KMS-11 (cell line): ENCODE data around the gene FBXO44.

Experiments
- H2AFZ ChIP-seq: fragments of 200-600 bp; sonication (generic); 2 replicates; pipeline ENCODE4 v1.6.1; 2016; ENCODE audit warnings: antibody characterized with exemption, mixed run types, low read depth
- H3K27ac ChIP-seq: fragments of 200-600 bp; sonication (generic); 2 replicates; pipeline ENCODE4 v1.6.1; 2016; ENCODE audit warnings: mild to moderate bottlenecking, mixed run types
- H3K27me3 ChIP-seq: fragments of 200-600 bp; sonication (generic); 2 replicates; pipeline ENCODE4 v1.6.1; 2017; ENCODE audit warnings: mild to moderate bottlenecking, low read depth, mixed run types, moderate library complexity; ENCODE audit not compliant: insufficient read depth
- H3K36me3 ChIP-seq: fragments of 200-600 bp; sonication (generic); 2 replicates; pipeline ENCODE4 v1.6.1; 2017; ENCODE audit warnings: mild to moderate bottlenecking, mixed run types; ENCODE audit not compliant: insufficient read depth
- H3K4me1 ChIP-seq: fragments of 200-600 bp; sonication (generic); 2 replicates; pipeline ENCODE4 v1.6.1; 2016; ENCODE audit warnings: mild to moderate bottlenecking, low read depth, mixed run types; ENCODE audit not compliant: poor library complexity, severe bottlenecking
- H3K4me2 ChIP-seq: fragments of 200-600 bp; sonication (generic); 2 replicates; pipeline ENCODE4 v1.7.0; 2016; ENCODE audit warnings: mild to moderate bottlenecking, mixed run types
- H3K4me3 ChIP-seq: fragments of 200-600 bp; sonication (generic); IDR thresholded peaks from 2 replicates; pipeline ENCODE4 v1.6.1; 2017; ENCODE audit warnings: low read depth, low read length, mixed read lengths; ENCODE audit not compliant: insufficient read depth
- H3K79me2 ChIP-seq: fragments of 200-600 bp; sonication (generic); 2 replicates; pipeline ENCODE4 v1.6.1; 2016; ENCODE audit warnings: low read depth, mixed run types; ENCODE audit not compliant: insufficient read depth
- H3K9ac ChIP-seq: fragments of 200-600 bp; sonication (generic); 2 replicates; pipeline ENCODE4 v1.6.1; 2016; ENCODE audit warnings: mild to moderate bottlenecking, mixed run types
- H4K20me1 ChIP-seq: fragments of 200-600 bp; sonication (generic); 2 replicates; pipeline ENCODE4 v1.6.1; 2016; ENCODE audit warnings: mild to moderate bottlenecking, mixed run types; ENCODE audit not compliant: insufficient read depth
- TF ChIP-seq, protein P1 (sequence below): fragments of 200-600 bp; sonication (generic); conservative IDR thresholded peaks from 2 replicates; pipeline ENCODE4 v1.6.1; 2017; ENCODE audit warnings: low read depth, mild to moderate bottlenecking, antibody characterized with exemption, low read length, moderate library complexity, mixed read lengths

FBXO44 gene

GRCh38 chr1:11617314-11617713 lies 37.4 kb upstream of the FBXO44 start:
- Histone ChIP-seq H3K36me3 (no peaks in the 10 kb centered on the region), H2AFZ (no peak overlapping the region), H3K27ac (no peak overlapping the region), H3K9ac (no peak overlapping the region), H3K4me2 (no peak overlapping the region), H3K4me3 (no peak overlapping the region), H3K4me1 (no peaks in the 10 kb centered on the region), H3K27me3 (peaks cover 41% of the 10 kb centered on the region; the same call in 1 of the 2 replicates), H4K20me1 (no peaks in the 10 kb centered on the region), H3K79me2 (no peaks in the 10 kb centered on the region)
- TF ChIP-seq, protein P1, sequence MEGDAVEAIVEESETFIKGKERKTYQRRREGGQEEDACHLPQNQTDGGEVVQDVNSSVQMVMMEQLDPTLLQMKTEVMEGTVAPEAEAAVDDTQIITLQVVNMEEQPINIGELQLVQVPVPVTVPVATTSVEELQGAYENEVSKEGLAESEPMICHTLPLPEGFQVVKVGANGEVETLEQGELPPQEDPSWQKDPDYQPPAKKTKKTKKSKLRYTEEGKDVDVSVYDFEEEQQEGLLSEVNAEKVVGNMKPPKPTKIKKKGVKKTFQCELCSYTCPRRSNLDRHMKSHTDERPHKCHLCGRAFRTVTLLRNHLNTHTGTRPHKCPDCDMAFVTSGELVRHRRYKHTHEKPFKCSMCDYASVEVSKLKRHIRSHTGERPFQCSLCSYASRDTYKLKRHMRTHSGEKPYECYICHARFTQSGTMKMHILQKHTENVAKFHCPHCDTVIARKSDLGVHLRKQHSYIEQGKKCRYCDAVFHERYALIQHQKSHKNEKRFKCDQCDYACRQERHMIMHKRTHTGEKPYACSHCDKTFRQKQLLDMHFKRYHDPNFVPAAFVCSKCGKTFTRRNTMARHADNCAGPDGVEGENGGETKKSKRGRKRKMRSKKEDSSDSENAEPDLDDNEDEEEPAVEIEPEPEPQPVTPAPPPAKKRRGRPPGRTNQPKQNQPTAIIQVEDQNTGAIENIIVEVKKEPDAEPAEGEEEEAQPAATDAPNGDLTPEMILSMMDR = no peak

- H3K27ac ChIP-seq = no peak overlapping the region
- no peak overlapping the region for H2AFZ ChIP-seq
- no peaks in the 10 kb centered on the region for H3K36me3 ChIP-seq
- no peaks in the 10 kb centered on the region for H3K4me1 ChIP-seq
- no peak overlapping the region for H3K4me2 ChIP-seq
- TF ChIP-seq, protein P1 = no peak
- no peaks in the 10 kb centered on the region for H3K79me2 ChIP-seq
- H3K4me3 ChIP-seq = no peak overlapping the region
- H3K9ac ChIP-seq = no peak overlapping the region
- peaks cover 43% of the 10 kb centered on the region; the same call in 1 of the 2 replicates for H3K27me3 ChIP-seq
- no peaks in the 10 kb centered on the region for H4K20me1 ChIP-seq
Observed at GRCh38 chr1:11617741-11618140, 36.9 kb upstream of the FBXO44 start.

DNA sequence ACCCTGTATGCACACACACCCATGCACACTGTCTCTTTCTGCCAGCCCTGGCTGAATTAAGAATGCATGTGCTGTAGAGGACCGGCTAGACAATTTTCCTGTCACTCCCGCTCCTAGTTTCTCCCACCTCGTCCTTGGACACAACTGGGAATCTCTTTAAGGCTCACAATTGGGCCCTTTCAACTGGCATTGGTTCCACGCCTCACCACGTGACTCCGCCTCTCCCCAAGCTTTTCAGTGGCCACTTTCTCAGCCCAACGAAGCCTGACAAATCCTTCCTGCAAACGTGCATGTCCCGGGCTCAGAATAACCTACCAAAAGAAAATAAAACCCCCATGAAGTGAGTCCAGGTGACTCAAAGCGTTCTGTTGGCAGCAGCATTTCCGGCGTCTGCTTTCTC lies 34.3 kb upstream of the FBXO44 start:
- H3K4me2 ChIP-seq = no peak overlapping the region
- no peak overlapping the region for H3K27ac ChIP-seq
- peaks cover 37% of the 10 kb centered on the region; the same call in 1 of the 2 replicates for H3K27me3 ChIP-seq
- H3K4me3 ChIP-seq = no peak overlapping the region
- H4K20me1 ChIP-seq = no peaks in the 10 kb centered on the region
- H3K79me2 ChIP-seq = no peaks in the 10 kb centered on the region
- TF ChIP-seq, protein P1 = no peak
- H3K4me1 ChIP-seq = no peaks in the 10 kb centered on the region
- H3K36me3 ChIP-seq = no peaks in the 10 kb centered on the region
- no peak overlapping the region for H2AFZ ChIP-seq
- no peak overlapping the region for H3K9ac ChIP-seq

DNA sequence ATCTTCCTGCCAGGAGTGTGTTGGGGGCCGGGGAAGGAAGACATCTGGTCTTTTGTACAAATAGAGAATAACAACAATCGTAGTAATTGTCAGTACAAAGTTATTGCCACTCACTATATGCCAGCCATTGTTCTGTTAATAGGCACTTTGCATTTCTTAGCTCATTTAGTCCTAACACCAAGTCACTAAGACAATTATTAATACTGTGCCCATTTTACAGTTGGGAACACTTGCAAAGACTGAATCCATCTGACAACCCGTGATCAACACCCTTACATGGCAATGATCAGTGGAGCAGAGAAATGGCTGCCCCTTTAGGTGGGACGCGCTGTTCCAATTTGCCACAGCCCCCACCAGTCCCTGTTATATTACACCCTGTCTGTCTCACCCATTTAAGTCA lies 33.8 kb upstream of the FBXO44 start:
- Histone ChIP-seq H3K9ac (no peak overlapping the region), H3K79me2 (no peaks in the 10 kb centered on the region), H2AFZ (no peak overlapping the region), H3K4me2 (no peak overlapping the region), H3K4me1 (no peaks in the 10 kb centered on the region), H3K36me3 (no peaks in the 10 kb centered on the region), H3K4me3 (no peak overlapping the region), H4K20me1 (no peaks in the 10 kb centered on the region), H3K27ac (no peak overlapping the region), H3K27me3 (peaks cover 40% of the 10 kb centered on the region; the same call in 1 of the 2 replicates)
- TF ChIP-seq, protein P1 = no peak

DNA sequence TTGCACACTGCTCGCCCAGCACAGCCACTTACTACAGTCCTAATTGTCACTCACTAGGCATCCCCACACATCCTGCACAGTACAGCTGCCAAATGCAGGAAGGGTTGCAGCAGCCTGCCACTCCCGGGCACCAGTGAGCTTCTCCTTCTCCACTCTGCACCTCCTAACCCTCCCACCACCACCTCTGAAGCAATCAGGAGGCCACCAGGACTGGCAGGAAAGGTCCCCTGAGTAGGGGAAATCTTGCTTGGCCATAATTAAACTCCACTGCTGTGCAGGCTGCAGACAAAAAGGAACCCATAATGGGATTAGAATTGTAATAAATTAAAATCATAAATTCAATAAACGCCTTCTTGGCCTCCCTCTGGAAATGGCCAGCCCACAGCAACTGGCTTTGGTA lies 32.3 kb upstream of the FBXO44 start:
- Histone ChIP-seq H3K4me2 (no peak overlapping the region), H2AFZ (no peak overlapping the region), H3K9ac (no peak overlapping the region), H3K4me3 (no peak overlapping the region), H3K27ac (no peak overlapping the region), H4K20me1 (no peaks in the 10 kb centered on the region), H3K27me3 (peaks cover 45% of the 10 kb centered on the region), H3K4me1 (no peaks in the 10 kb centered on the region), H3K79me2 (no peaks in the 10 kb centered on the region), H3K36me3 (no peaks in the 10 kb centered on the region)
- TF ChIP-seq, protein P1 = no peak
